Measurements from ENCODE around the gene MPPED1. TPM values are rescaled to one million over a fixed set of nuclear protein-coding genes. Genes with fewer than 3 reads are reported as not detected.

MPPED1 gene
- total RNA-seq, 1 experiment from 2014 or later = 0.35 TPM

DNA sequence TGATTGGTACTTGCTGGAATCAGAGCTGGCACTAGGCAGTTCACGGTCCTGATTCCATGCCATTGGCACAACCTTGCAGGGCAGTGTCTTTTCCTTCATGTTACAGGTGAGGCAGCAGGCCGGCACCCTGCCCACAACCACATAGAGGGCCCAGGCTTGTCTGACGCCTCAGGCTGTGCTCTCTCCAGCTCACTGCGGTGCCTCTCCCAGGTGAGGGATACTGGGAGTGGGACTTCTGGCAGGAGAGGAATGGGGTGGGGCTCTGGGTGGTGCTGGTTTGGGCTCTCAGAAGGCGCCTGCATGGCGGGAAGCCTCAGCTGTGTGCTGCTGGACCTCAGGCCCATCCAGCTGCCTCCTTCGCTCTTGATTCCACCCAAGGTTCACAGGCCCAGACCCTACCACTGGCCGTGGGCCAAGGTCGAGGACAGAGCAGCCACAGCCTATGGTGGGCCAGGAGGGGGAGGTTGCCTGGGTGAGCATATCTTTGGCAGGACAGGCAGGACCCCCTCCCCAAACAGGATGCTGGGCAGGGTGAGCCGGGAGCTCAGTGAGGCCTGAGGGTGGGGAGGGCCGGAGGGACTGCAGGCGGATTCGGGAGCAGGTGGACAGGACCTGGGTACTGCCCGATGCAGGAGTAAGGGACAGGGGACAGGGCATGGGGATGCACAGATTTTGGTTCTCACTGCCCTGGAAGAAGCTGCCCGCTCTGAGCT lies 7.0 kb upstream of the MPPED1 start:
- H3K27ac Mint-ChIP-seq = no peak overlapping the region
- peaks cover 3% of the 10 kb centered on the region; the same call in 1 of the 2 replicates for H3K4me1 Mint-ChIP-seq
- no peak overlapping the region for H3K4me3 Mint-ChIP-seq
- no peak for DNase-seq (ENCODE audit: low spot score)
- H3K36me3 Mint-ChIP-seq = no peaks in the 10 kb centered on the region
- H3K27me3 Mint-ChIP-seq (ENCODE audit: low read depth) = peaks cover 5% of the 10 kb centered on the region
- POLR2A ChIA-PET = no interaction called here
- CTCF ChIA-PET = interaction anchor here (0.6 to 2.8 kb wide), 7 partner anchors 10 to 581 kb away, joined by 3 to 8 read pairs (median 4); no protein-coding TSS in a partner anchor
- no peaks in the 10 kb centered on the region; the same call in 1 of the 2 replicates for H3K9me3 Mint-ChIP-seq
- TF ChIP-seq TCF7 (CRISPR knock-in tag; IDR thresholded peaks at IDR 0.05; ENCODE audit: low read depth) (no peak), ETV6 (CRISPR knock-in tag; IDR thresholded peaks at IDR 0.05) (no peak), NR1H2 (CRISPR knock-in tag; IDR thresholded peaks at IDR 0.05) (no peak)
- TF ChIP-seq, protein P1, sequence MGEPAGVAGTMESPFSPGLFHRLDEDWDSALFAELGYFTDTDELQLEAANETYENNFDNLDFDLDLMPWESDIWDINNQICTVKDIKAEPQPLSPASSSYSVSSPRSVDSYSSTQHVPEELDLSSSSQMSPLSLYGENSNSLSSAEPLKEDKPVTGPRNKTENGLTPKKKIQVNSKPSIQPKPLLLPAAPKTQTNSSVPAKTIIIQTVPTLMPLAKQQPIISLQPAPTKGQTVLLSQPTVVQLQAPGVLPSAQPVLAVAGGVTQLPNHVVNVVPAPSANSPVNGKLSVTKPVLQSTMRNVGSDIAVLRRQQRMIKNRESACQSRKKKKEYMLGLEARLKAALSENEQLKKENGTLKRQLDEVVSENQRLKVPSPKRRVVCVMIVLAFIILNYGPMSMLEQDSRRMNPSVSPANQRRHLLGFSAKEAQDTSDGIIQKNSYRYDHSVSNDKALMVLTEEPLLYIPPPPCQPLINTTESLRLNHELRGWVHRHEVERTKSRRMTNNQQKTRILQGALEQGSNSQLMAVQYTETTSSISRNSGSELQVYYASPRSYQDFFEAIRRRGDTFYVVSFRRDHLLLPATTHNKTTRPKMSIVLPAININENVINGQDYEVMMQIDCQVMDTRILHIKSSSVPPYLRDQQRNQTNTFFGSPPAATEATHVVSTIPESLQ (CRISPR knock-in tag; IDR thresholded peaks at IDR 0.05) = no peak
- no peak for ATAC-seq

GRCh38 chr22:43406186-43406790 lies 5.5 kb upstream of the MPPED1 start:
- DNase-seq (ENCODE audit: low spot score) = no peak

GRCh38 chr22:43407591-43407990 lies 4.2 kb upstream of the MPPED1 start:
- POLR2A ChIA-PET = no interaction called here
- no peak overlapping the region for H3K27ac Mint-ChIP-seq
- ATAC-seq (no peak), DNase-seq (ENCODE audit: low spot score) (no peak)
- H3K9me3 Mint-ChIP-seq = no peaks in the 10 kb centered on the region
- H3K36me3 Mint-ChIP-seq = no peaks in the 10 kb centered on the region
- H3K4me3 Mint-ChIP-seq = no peak overlapping the region
- H3K27me3 Mint-ChIP-seq (ENCODE audit: low read depth) = peaks cover 23% of the 10 kb centered on the region
- CTCF ChIA-PET = interaction anchor here (0.8 to 1.8 kb wide), 6 partner anchors 19 to 441 kb away, joined by 3 to 7 read pairs (median 4); no protein-coding TSS in a partner anchor
- peaks cover 4% of the 10 kb centered on the region for H3K4me1 Mint-ChIP-seq
- TF ChIP-seq ZNF512 (CRISPR knock-in tag; IDR thresholded peaks at IDR 0.05; ENCODE audit: borderline replicate concordance) (no peak), ZNF425 (CRISPR knock-in tag; conservative IDR thresholded peaks at IDR 0.05) (no peak), NR3C1 (CRISPR knock-in tag; conservative IDR thresholded peaks at IDR 0.05; ENCODE audit: low read depth) (no peak), TEAD4 (CRISPR knock-in tag; IDR thresholded peaks at IDR 0.05) (no peak), ZNF138 (CRISPR knock-in tag; conservative IDR thresholded peaks at IDR 0.05) (no peak), ATF1 (CRISPR knock-in tag; IDR thresholded peaks at IDR 0.05) (no peak), HMGA2 (CRISPR knock-in tag; IDR thresholded peaks at IDR 0.05) (no peak), ERG (CRISPR knock-in tag; IDR thresholded peaks at IDR 0.05) (no peak), ZNF263 (CRISPR knock-in tag; IDR thresholded peaks at IDR 0.05; ENCODE audit: low read depth) (no peak), ETV6 (CRISPR knock-in tag; IDR thresholded peaks at IDR 0.05) (no peak), MYBL2 (CRISPR knock-in tag; IDR thresholded peaks at IDR 0.05) (no peak)
- TF ChIP-seq, protein P2, sequence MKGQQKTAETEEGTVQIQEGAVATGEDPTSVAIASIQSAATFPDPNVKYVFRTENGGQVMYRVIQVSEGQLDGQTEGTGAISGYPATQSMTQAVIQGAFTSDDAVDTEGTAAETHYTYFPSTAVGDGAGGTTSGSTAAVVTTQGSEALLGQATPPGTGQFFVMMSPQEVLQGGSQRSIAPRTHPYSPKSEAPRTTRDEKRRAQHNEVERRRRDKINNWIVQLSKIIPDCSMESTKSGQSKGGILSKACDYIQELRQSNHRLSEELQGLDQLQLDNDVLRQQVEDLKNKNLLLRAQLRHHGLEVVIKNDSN (CRISPR knock-in tag; IDR thresholded peaks at IDR 0.05) = no peak
- TF ChIP-seq, protein P3, sequence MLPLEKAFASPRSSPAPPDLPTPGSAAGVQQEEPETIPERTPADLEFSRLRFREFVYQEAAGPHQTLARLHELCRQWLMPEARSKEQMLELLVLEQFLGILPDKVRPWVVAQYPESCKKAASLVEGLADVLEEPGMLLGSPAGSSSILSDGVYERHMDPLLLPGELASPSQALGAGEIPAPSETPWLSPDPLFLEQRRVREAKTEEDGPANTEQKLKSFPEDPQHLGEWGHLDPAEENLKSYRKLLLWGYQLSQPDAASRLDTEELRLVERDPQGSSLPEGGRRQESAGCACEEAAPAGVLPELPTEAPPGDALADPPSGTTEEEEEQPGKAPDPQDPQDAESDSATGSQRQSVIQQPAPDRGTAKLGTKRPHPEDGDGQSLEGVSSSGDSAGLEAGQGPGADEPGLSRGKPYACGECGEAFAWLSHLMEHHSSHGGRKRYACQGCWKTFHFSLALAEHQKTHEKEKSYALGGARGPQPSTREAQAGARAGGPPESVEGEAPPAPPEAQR (CRISPR knock-in tag; IDR thresholded peaks at IDR 0.05) = no peak

More at GRCh38 chr22:43406186-43406790, 5.5 kb upstream of the MPPED1 start:
- ChIA-PET CTCF (interaction anchor here (1.2 to 2.8 kb wide), 3 partner anchors 11 to 442 kb away, joined by 3 to 8 read pairs (median 4); no protein-coding TSS in a partner anchor), POLR2A (no interaction called here)
- H3K27ac Mint-ChIP-seq = no peak overlapping the region
- no peak overlapping the region for H3K4me3 Mint-ChIP-seq
- peaks cover 19% of the 10 kb centered on the region for H3K27me3 Mint-ChIP-seq (ENCODE audit: low read depth)
- ATAC-seq = no peak
- no peaks in the 10 kb centered on the region for H3K36me3 Mint-ChIP-seq
- H3K9me3 Mint-ChIP-seq = no peaks in the 10 kb centered on the region; the same call in 1 of the 2 replicates
- TF ChIP-seq TCF7 (CRISPR knock-in tag; IDR thresholded peaks at IDR 0.05; ENCODE audit: low read depth) (no peak), CREB1 (CRISPR knock-in tag; IDR thresholded peaks at IDR 0.05) (no peak)
- H3K4me1 Mint-ChIP-seq = peaks cover 3% of the 10 kb centered on the region; the same call in 1 of the 2 replicates

Data from WTC11 (cell line).